ENCODE measurements around the gene HTRA2.

HTRA2 gene

GRCh38 chr2:74505448-74506246, 24.1 kb upstream of the HTRA2 start:
- TF ChIP-seq ZNF274 (IDR thresholded peaks at IDR 0.05; ENCODE audit: low read depth, low read length) = no peak
- H3K4me3 ChIP-seq (ENCODE audit: low read length) = no peak overlapping the region

- TF ChIP-seq ZNF274 (IDR thresholded peaks at IDR 0.05; ENCODE audit: low read depth, low read length) = no peak
- H3K4me3 ChIP-seq (ENCODE audit: low read length) = peak within 1 kb of the TSS; percentile 65
Measured at GRCh38 chr2:74507145-74507925, 22.4 kb upstream of the HTRA2 start, which contains the start of gene PCGF1. Gene PCGF1 (minus strand): TSS chr2:74507695. CDS start chr2:74507668, 27 bp downstream.

GRCh38 chr2:74507926-74508520, 21.7 kb upstream of the HTRA2 start:
- H3K4me3 ChIP-seq (ENCODE audit: low read length) = peak overlapping the region; percentile 65; the same call in 1 of the 2 replicates
- no peak for TF ChIP-seq ZNF274 (IDR thresholded peaks at IDR 0.05; ENCODE audit: low read depth, low read length)

GRCh38 chr2:74510272-74510671, 19.5 kb upstream of the HTRA2 start:
- TF ChIP-seq ZNF274 (IDR thresholded peaks at IDR 0.05; ENCODE audit: low read depth, low read length) = no peak
- no peak overlapping the region for H3K4me3 ChIP-seq (ENCODE audit: low read length)

- no peak overlapping the region for H3K4me3 ChIP-seq (ENCODE audit: low read length)
- TF ChIP-seq ZNF274 (IDR thresholded peaks at IDR 0.05; ENCODE audit: low read depth, low read length) = no peak
Measured at GRCh38 chr2:74511104-74511989, 18.4 kb upstream of the HTRA2 start.

GRCh38 chr2:74512744-74513604, 16.8 kb upstream of the HTRA2 start:
- TF ChIP-seq ZNF274 (IDR thresholded peaks at IDR 0.05; ENCODE audit: low read depth, low read length) = no peak
- no peak overlapping the region for H3K4me3 ChIP-seq (ENCODE audit: low read length)

GRCh38 chr2:74513605-74514367, 15.9 kb upstream of the HTRA2 start:
- no peak for TF ChIP-seq ZNF274 (IDR thresholded peaks at IDR 0.05; ENCODE audit: low read depth, low read length)
- H3K4me3 ChIP-seq (ENCODE audit: low read length) = no peak overlapping the region

- no peak within 1 kb of the TSS; the same call in 1 of the 2 replicates for H3K4me3 ChIP-seq (ENCODE audit: low read length)
Measured at GRCh38 chr2:74514368-74515270, 15.1 kb upstream of the HTRA2 start, which contains the start of gene TLX2. Gene TLX2 (plus strand): TSS chr2:74514450. CDS start chr2:74514807, 357 bp downstream.

GRCh38 chr2:74515271-74515980, 14.3 kb upstream of the HTRA2 start:
- no peak for TF ChIP-seq ZNF274 (IDR thresholded peaks at IDR 0.05; ENCODE audit: low read depth, low read length)
- H3K4me3 ChIP-seq (ENCODE audit: low read length) = peak overlapping the region; percentile 1; the same call in 1 of the 2 replicates

More at GRCh38 chr2:74514368-74515270, 15.1 kb upstream of the HTRA2 start, which contains the start of gene TLX2:
- no peak for TF ChIP-seq ZNF274 (IDR thresholded peaks at IDR 0.05; ENCODE audit: low read depth, low read length)

- peak overlapping the region; percentile 1; the same call in 1 of the 2 replicates for H3K4me3 ChIP-seq (ENCODE audit: low read length)
Measured at GRCh38 chr2:74515981-74516633, 13.6 kb upstream of the HTRA2 start.

More at GRCh38 chr2:74515981-74516633, 13.6 kb upstream of the HTRA2 start:
- no peak for TF ChIP-seq ZNF274 (IDR thresholded peaks at IDR 0.05; ENCODE audit: low read depth, low read length)

All from GM08714 (cell line).